ENCODE data around the gene P4HB. TPM values are rescaled to one million over a fixed set of nuclear protein-coding genes. Genes with fewer than 3 reads are reported as not detected.

The P4HB gene
- total and polyA plus RNA-seq, 8 donors = 485 to 935 (median 547) TPM

GRCh38 chr17:81907219-81908145 is 47.1 kb upstream of the P4HB start:
- Histone ChIP-seq H3K9me3 (no peaks in the 10 kb centered on the region), H3K27ac (no peak overlapping the region), H3K27me3 (peaks cover 0 to 9% of the 10 kb centered on the region in 2 donors), H3K4me3 (no peak overlapping the region), H3K4me1 (peaks cover 12 to 37% of the 10 kb centered on the region in 2 donors), H3K36me3 (peaks cover 0 to 70% of the 10 kb centered on the region in 2 donors)
- DNase-seq = no peak
- intact Hi-C loops (cut with DNase I) = no loop called here
- TF ChIP-seq, protein P1, sequence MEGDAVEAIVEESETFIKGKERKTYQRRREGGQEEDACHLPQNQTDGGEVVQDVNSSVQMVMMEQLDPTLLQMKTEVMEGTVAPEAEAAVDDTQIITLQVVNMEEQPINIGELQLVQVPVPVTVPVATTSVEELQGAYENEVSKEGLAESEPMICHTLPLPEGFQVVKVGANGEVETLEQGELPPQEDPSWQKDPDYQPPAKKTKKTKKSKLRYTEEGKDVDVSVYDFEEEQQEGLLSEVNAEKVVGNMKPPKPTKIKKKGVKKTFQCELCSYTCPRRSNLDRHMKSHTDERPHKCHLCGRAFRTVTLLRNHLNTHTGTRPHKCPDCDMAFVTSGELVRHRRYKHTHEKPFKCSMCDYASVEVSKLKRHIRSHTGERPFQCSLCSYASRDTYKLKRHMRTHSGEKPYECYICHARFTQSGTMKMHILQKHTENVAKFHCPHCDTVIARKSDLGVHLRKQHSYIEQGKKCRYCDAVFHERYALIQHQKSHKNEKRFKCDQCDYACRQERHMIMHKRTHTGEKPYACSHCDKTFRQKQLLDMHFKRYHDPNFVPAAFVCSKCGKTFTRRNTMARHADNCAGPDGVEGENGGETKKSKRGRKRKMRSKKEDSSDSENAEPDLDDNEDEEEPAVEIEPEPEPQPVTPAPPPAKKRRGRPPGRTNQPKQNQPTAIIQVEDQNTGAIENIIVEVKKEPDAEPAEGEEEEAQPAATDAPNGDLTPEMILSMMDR (IDR thresholded peaks at IDR 0.05) = no peak
- no peak for ATAC-seq

- ATAC-seq = no peak
- intact Hi-C loops (cut with DNase I) = no loop called here
- no peak for DNase-seq
- Histone ChIP-seq H3K9me3 (no peaks in the 10 kb centered on the region), H3K36me3 (peaks cover 0 to 62% of the 10 kb centered on the region in 2 donors), H3K4me3 (no peak overlapping the region), H3K27me3 (peaks cover 0 to 17% of the 10 kb centered on the region in 2 donors), H3K4me1 (peaks cover 11 to 37% of the 10 kb centered on the region in 2 donors), H3K27ac (no peak overlapping the region)
- TF ChIP-seq, protein P1 (IDR thresholded peaks at IDR 0.05) = no peak
Measured at GRCh38 chr17:81906476-81907218, 46.3 kb upstream of the P4HB start.

- H3K4me3 ChIP-seq = no peak overlapping the region
- no peaks in the 10 kb centered on the region for H3K9me3 ChIP-seq
- TF ChIP-seq, protein P1 (IDR thresholded peaks at IDR 0.05) = no peak
- DNase-seq (no peak), ATAC-seq (no peak)
- H3K36me3 ChIP-seq = peaks cover 0 to 62% of the 10 kb centered on the region in 2 donors
- H3K27ac ChIP-seq = no peak overlapping the region
- H3K27me3 ChIP-seq = peaks cover 0 to 23% of the 10 kb centered on the region in 2 donors
- H3K4me1 ChIP-seq = peaks cover 12 to 37% of the 10 kb centered on the region in 2 donors
- intact Hi-C loops (cut with DNase I) = no loop called here
Measured at GRCh38 chr17:81905993-81906392, 45.7 kb upstream of the P4HB start.

DNA sequence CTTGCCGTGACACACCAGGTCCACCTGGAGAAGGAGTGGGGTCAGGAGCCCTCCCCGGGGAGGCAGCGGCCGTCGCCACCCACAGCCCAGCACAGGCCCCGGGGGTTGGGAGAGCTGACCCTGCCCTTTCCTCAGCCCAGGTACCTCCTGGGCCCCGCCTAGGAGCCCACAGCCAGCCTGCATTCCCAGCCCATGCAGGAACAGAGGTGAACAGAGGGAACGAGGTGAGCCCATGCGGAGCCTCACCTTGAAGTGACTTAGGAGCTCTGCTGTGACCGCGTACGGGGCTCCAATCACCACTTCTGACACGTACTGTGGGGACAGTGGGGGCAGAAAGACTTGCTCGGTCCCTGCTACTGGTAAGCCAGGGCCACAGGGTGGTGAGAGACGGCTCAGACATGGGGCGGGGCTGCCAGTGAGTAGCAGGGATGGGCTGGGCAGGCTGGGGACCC is 45.1 kb upstream of the P4HB start:
- peak in 1 of 4 donors; percentile 70 for DNase-seq

More for the DNA sequence above, 45.1 kb upstream of the P4HB start:
- Histone ChIP-seq H3K4me3 (no peak overlapping the region), H3K27ac (no peak overlapping the region), H3K27me3 (peaks cover 0 to 23% of the 10 kb centered on the region in 2 donors), H3K36me3 (peaks cover 0 to 67% of the 10 kb centered on the region in 2 donors), H3K9me3 (no peaks in the 10 kb centered on the region), H3K4me1 (peaks cover 12 to 32% of the 10 kb centered on the region in 2 donors)
- no peak for ATAC-seq
- TF ChIP-seq, protein P1 (IDR thresholded peaks at IDR 0.05) = no peak
- intact Hi-C loops (cut with DNase I) = no loop called here
